Natural killer cell treated with Interleukin-12 subunit alpha and Interleukin-12 subunit beta and Interleukin-15 and Interleukin-18, amount 100 ng/mL, for 72 hours (primary cell): ENCODE measurements around the gene TCEANC2. TPM values are rescaled to one million over a fixed set of nuclear protein-coding genes. Genes with fewer than 3 reads are reported as not detected.
"Not testable (repeated sequence)": the region's sequence is repeated elsewhere in the genome, so short reads cannot be mapped to it uniquely, and the experiment has no call there.

Experiments used
- ATAC-seq, 2 donors: fragments of 150-1000 bp; cut with Tn5 transposase in 1 of 2; sonication (Bioruptor Pico), chemical (Tn5 transposase) in 1 of 2; 2 replicates each; pipeline ENCODE4 v1.10.0; 2021
- DNase-seq: peaks from one replicate; pipeline ENCODE4 v3.0.0; 2022; ENCODE audit warnings: low spot score
- H3K27ac Mint-ChIP-seq, 2 donors: 1 replicate in 1 of 2; 2 replicates in 1 of 2; pipeline ENCODE4 v1.8.0; 2022; ENCODE audit warnings: mixed read lengths in 2 of 2, mild to moderate bottlenecking in 1 of 2, moderate library complexity in 1 of 2
- H3K27me3 Mint-ChIP-seq, 2 donors: 1 replicate in 1 of 2; 2 replicates in 1 of 2; pipeline ENCODE4 v1.8.0; 2022; ENCODE audit warnings: mixed read lengths in 2 of 2
- H3K36me3 Mint-ChIP-seq: one replicate; pipeline ENCODE4 v1.8.0; 2022; ENCODE audit warnings: mixed read lengths
- H3K4me1 Mint-ChIP-seq, 2 donors: 1 replicate in 1 of 2; 2 replicates in 1 of 2; pipeline ENCODE4 v1.8.0; 2022; ENCODE audit warnings: low read depth in 2 of 2, mixed read lengths in 2 of 2, mild to moderate bottlenecking in 1 of 2
- H3K4me3 Mint-ChIP-seq: one replicate; pipeline ENCODE4 v1.8.0; 2022; ENCODE audit warnings: mixed read lengths
- H3K9me3 Mint-ChIP-seq: 2 replicates; pipeline ENCODE4 v1.8.0; 2022; ENCODE audit warnings: mixed read lengths
- total RNA-seq, 2 donors: library from RNA; stranded (reverse); gene quantifications; one replicate each; pipeline ENCODE4 v1.2.3, GENCODE V29; 2022

The TCEANC2 gene
- total RNA-seq, 2 donors from 2014 or later: 9.3 to 9.5 TPM

- H3K4me3 Mint-ChIP-seq, ATAC-seq, H3K27ac Mint-ChIP-seq, H3K4me1 Mint-ChIP-seq, H3K9me3 Mint-ChIP-seq, H3K27me3 Mint-ChIP-seq, H3K36me3 Mint-ChIP-seq, DNase-seq: not testable (repeated sequence)
These were observed 51.2 kb downstream of the TCEANC2 start for GRCh38 chr1:54104613-54105012.

- Mint-ChIP-seq H3K4me1 (no peaks in the 10 kb centered on the region), H3K27ac (no peak overlapping the region), H3K27me3 (no peaks in the 10 kb centered on the region), H3K36me3 (no peaks in the 10 kb centered on the region), H3K4me3 (no peak overlapping the region), H3K9me3 (no peaks in the 10 kb centered on the region)
- DNase-seq: no peak
- ATAC-seq: no peak
These were observed 51.7 kb downstream of the TCEANC2 start for GRCh38 chr1:54105080-54105479.

- Mint-ChIP-seq H3K9me3 (no peaks in the 10 kb centered on the region), H3K4me3 (no peak overlapping the region), H3K4me1 (no peaks in the 10 kb centered on the region), H3K27me3 (no peaks in the 10 kb centered on the region), H3K27ac (no peak overlapping the region), H3K36me3 (no peaks in the 10 kb centered on the region)
- no peak for ATAC-seq
- DNase-seq: no peak
These were observed 52.4 kb downstream of the TCEANC2 start for GRCh38 chr1:54105736-54106269.

DNA sequence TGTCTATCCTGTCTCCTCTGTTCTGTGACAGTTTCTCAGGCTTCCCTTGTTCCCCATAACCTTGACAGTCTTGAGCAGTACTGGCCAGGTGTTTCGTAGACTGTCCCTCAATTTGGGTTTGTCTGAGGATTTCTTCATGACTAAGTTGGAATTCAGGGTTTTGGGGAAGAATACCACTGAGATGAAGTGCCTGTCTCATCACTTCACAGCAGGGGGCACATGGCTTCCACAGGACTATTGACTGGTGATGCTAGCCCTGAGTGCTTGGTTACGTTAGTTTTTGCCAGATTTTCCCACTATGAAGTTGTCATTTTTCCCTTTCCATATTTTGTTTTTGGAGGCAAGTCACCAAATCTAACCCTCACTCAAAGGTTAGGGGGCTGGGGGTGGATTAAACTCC lies 53.7 kb downstream of the TCEANC2 start:
- Mint-ChIP-seq H3K9me3 (no peaks in the 10 kb centered on the region), H3K36me3 (no peaks in the 10 kb centered on the region), H3K4me3 (no peak overlapping the region), H3K27ac (no peak overlapping the region), H3K27me3 (no peaks in the 10 kb centered on the region), H3K4me1 (no peaks in the 10 kb centered on the region)
- DNase-seq (no peak), ATAC-seq (no peak)

DNA sequence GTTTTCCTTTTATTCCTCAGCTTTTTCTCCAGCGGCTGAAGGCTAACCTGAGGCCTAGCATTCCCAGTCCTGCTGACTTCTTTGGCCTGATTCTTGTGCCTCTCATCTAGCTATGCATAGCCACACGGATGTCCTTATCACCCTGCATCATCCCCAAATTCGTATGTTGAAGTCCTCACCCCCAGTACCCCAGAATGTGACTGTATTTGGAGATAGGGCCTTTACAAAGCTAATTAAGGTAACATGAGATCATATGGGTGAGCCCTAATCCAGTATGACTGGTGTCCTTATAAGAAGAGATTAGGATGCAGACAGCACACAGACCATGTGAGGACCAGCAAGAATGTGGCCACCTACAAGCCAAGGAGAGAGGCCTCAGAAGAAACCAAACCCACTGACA lies 54.7 kb downstream of the TCEANC2 start:
- Mint-ChIP-seq H3K4me3 (no peak overlapping the region), H3K27me3 (no peaks in the 10 kb centered on the region), H3K36me3 (no peaks in the 10 kb centered on the region), H3K27ac (no peak overlapping the region), H3K4me1 (no peaks in the 10 kb centered on the region), H3K9me3 (no peaks in the 10 kb centered on the region)
- ATAC-seq: no peak
- DNase-seq: no peak

DNA sequence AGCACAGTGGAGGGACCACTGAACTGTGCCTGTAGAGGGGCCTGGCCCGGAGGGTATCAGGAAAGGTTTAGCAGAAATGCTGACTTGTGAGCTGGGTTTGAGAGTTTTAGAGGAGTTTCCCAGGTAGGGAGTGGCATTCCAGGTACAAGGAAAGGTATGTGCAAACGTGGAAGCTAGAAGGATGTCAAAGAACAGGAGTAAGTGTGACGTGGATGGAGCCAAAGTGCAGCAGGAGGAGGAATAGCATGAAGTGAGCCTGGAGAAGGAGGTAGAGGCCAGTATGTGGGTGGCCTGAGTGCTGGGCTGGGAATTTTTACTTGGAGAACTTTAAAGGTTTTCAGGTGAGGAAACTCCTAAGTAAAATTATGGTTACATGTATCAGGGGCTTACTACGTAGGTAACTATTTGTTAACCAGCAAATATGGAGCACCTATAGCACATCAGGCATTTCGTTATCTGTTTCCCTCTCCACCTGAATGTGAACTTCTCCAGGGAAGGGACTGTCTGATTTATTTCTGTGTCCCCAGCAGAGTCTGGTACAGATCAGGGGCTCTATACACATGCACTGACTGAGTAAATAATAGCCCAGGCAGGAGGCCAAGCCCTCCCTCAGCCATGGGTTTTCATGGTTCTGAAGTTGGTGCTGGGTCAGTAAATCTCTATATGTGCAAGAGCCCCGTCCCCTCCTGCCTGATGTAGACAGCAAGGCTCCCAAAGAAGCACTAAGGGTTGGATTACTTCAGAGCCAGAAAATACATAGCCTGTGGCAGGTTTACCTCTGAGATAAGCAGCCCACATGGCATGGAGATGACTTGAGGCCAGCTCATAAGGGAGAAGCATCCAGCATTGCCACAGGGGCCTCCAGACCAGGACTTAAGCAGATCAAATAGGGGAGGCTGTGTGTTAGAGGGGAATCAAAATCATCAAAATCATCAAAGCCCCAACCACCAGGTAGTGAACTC lies 56.0 kb downstream of the TCEANC2 start:
- no peak for DNase-seq
- Mint-ChIP-seq H3K9me3 (no peaks in the 10 kb centered on the region), H3K4me1 (no peaks in the 10 kb centered on the region), H3K36me3 (no peaks in the 10 kb centered on the region), H3K4me3 (no peak overlapping the region), H3K27ac (no peak overlapping the region), H3K27me3 (no peaks in the 10 kb centered on the region)
- peak in 1 of 2 donors; percentile 17 for ATAC-seq

DNA sequence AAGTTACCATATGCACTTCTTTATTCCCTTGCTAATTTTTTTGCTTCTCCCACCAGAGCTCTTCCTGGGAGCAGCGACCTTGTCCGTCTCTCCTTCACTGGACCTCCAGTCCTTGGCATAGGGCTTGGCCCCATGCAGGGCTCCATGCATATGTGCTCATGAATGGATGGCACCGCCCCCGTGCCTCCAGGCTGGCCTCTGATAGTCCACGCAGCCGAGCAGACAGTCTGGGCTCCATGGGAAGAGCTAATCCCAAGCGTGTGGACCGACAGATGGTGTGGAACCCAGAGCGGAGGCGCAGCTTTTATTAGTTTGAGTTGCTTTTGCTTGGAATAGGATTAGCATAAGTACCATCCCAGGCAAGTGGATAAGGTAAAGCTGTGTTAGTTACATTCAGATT lies 57.6 kb downstream of the TCEANC2 start:
- no peaks in the 10 kb centered on the region for H3K36me3 Mint-ChIP-seq
- H3K27me3 Mint-ChIP-seq: no peaks in the 10 kb centered on the region
- H3K4me1 Mint-ChIP-seq: peaks cover 0 to 2% of the 10 kb centered on the region in 2 donors
- no peak for ATAC-seq
- no peak for DNase-seq
- H3K9me3 Mint-ChIP-seq: no peaks in the 10 kb centered on the region
- no peak overlapping the region for H3K27ac Mint-ChIP-seq
- H3K4me3 Mint-ChIP-seq: no peak overlapping the region

DNA sequence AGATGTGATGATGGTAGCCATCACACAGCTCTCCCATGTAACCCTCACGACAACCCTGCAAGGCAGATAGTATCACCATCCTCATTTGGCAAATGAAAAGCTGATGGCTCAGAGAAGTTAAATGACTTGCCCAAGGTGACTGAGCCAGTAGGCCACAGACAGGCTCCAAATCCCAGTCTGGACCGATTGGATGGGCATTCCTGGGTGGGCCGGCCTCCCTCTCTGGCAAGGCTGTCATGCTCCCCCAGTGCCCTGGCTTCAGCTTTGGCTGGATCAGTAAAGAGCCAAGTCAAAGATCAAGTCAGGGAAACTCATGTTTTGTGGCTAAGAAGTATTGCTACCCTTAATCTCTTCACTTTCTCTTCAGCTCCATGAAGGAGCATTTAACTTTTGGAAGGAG lies 58.2 kb downstream of the TCEANC2 start:
- ATAC-seq: no peak
- Mint-ChIP-seq H3K4me1 (peaks cover 0 to 5% of the 10 kb centered on the region in 2 donors), H3K27ac (no peak overlapping the region), H3K4me3 (no peak overlapping the region), H3K27me3 (no peaks in the 10 kb centered on the region), H3K36me3 (no peaks in the 10 kb centered on the region), H3K9me3 (no peaks in the 10 kb centered on the region)
- no peak for DNase-seq

GRCh38 chr1:54112027-54112426 lies 58.6 kb downstream of the TCEANC2 start:
- Mint-ChIP-seq H3K27me3 (no peaks in the 10 kb centered on the region), H3K4me1 (peaks cover 0 to 5% of the 10 kb centered on the region in 2 donors), H3K4me3 (no peak overlapping the region), H3K9me3 (no peaks in the 10 kb centered on the region), H3K36me3 (no peaks in the 10 kb centered on the region), H3K27ac (no peak overlapping the region)
- DNase-seq (no peak), ATAC-seq (no peak)

DNA sequence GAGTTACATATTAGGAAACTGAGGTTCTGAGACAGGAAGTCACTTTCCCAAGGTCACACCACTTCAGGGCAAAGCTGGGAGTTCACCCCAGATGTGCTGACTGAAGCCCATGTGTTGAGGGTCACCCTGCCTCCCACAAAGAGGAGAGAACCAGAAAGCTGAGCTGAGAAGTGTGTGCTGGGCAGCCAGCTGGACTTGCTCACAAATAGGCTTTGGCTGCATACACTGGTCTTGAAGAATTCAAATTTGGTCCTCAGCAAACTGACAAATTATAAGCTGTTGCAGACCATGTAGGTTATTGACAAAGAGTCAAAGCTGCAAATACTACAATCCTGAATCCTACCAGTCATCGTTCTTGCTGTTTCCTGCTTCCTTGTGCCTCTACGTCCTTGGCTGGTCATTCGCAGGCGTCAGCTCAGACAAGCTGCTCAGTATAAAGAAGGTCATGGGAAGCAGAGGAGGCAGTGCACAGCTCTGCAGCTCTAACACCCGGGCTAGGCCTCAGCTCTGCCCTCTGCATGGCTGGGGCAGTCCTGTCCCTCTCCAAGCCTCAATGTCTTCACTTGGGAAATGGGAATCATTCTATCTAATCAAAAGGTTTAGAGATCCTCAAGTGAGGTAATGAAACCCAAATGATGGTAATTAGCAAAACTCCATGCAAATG lies 59.4 kb downstream of the TCEANC2 start:
- DNase-seq (no peak), ATAC-seq (no peak)
- Mint-ChIP-seq H3K27me3 (no peaks in the 10 kb centered on the region), H3K4me1 (peaks cover 0 to 5% of the 10 kb centered on the region in 2 donors), H3K36me3 (no peaks in the 10 kb centered on the region), H3K27ac (no peak overlapping the region), H3K9me3 (no peaks in the 10 kb centered on the region), H3K4me3 (no peak overlapping the region)

GRCh38 chr1:54114001-54114400 lies 60.6 kb downstream of the TCEANC2 start:
- Mint-ChIP-seq H3K9me3 (no peaks in the 10 kb centered on the region), H3K27ac (no peak overlapping the region), H3K4me1 (peaks cover 0 to 5% of the 10 kb centered on the region in 2 donors), H3K27me3 (no peaks in the 10 kb centered on the region), H3K4me3 (no peak overlapping the region), H3K36me3 (no peaks in the 10 kb centered on the region)
- no peak for ATAC-seq
- DNase-seq: no peak

- H3K4me1 Mint-ChIP-seq: peaks cover 0 to 5% of the 10 kb centered on the region in 2 donors
- no peaks in the 10 kb centered on the region for H3K27me3 Mint-ChIP-seq
- DNase-seq (no peak), ATAC-seq (no peak)
- H3K36me3 Mint-ChIP-seq: no peaks in the 10 kb centered on the region
- no peak overlapping the region for H3K27ac Mint-ChIP-seq
- H3K9me3 Mint-ChIP-seq: no peaks in the 10 kb centered on the region
- no peak overlapping the region for H3K4me3 Mint-ChIP-seq
These were observed 61.5 kb downstream of the TCEANC2 start for GRCh38 chr1:54114955-54115354.

GRCh38 chr1:54115520-54115919 lies 62.1 kb downstream of the TCEANC2 start:
- Mint-ChIP-seq H3K27me3 (no peaks in the 10 kb centered on the region), H3K4me1 (peaks cover 0 to 5% of the 10 kb centered on the region in 2 donors), H3K36me3 (no peaks in the 10 kb centered on the region), H3K27ac (no peak overlapping the region), H3K4me3 (no peak overlapping the region), H3K9me3 (no peaks in the 10 kb centered on the region)
- DNase-seq (no peak), ATAC-seq (no peak)
